ENCODE results near the gene DIAPH3.
"Not testable (repeated sequence)": the region's sequence is repeated elsewhere in the genome, so short reads cannot be mapped to it uniquely, and the experiment has no call there.

The DIAPH3 gene

GRCh38 chr13:60163478-60164233 lies at the start of gene DIAPH3:
Gene DIAPH3 (minus strand): TSS chr13:60163928. CDS start chr13:60163766, 162 bp downstream.
- peak; percentile 98 for DNase-seq (ENCODE audit: low read depth, low spot score)

- no peak for DNase-seq (ENCODE audit: low read depth, low spot score)
Observed at GRCh38 chr13:60213236-60213744, 49.6 kb upstream of the DIAPH3 start.

GRCh38 chr13:60211548-60211947 lies 47.8 kb upstream of the DIAPH3 start:
- DNase-seq (ENCODE audit: low read depth, low spot score) = no peak

- DNase-seq (ENCODE audit: low read depth, low spot score) = no peak
Observed at GRCh38 chr13:60210510-60211330, 47.0 kb upstream of the DIAPH3 start.

- not testable (repeated sequence) for DNase-seq (ENCODE audit: low read depth, low spot score)
Observed at GRCh38 chr13:60205499-60205898, 41.8 kb upstream of the DIAPH3 start.

GRCh38 chr13:60201286-60201685 lies 37.6 kb upstream of the DIAPH3 start:
- no peak for DNase-seq (ENCODE audit: low read depth, low spot score)

- DNase-seq (ENCODE audit: low read depth, low spot score) = not testable (repeated sequence)
Observed at GRCh38 chr13:60195893-60196292, 32.2 kb upstream of the DIAPH3 start.

- no peak for DNase-seq (ENCODE audit: low read depth, low spot score)
Observed at GRCh38 chr13:60182907-60183306, 19.2 kb upstream of the DIAPH3 start.

- no peak for DNase-seq (ENCODE audit: low read depth, low spot score)
Observed at GRCh38 chr13:60178327-60178726, 14.6 kb upstream of the DIAPH3 start.

- DNase-seq (ENCODE audit: low read depth, low spot score) = no peak
Observed at GRCh38 chr13:60175571-60175970, 11.8 kb upstream of the DIAPH3 start.

GRCh38 chr13:60174113-60174512 lies 10.4 kb upstream of the DIAPH3 start:
- DNase-seq (ENCODE audit: low read depth, low spot score) = no peak

- no peak for DNase-seq (ENCODE audit: low read depth, low spot score)
Observed at GRCh38 chr13:60172111-60172510, 8.4 kb upstream of the DIAPH3 start.

GRCh38 chr13:60170414-60170813 lies 6.7 kb upstream of the DIAPH3 start:
- DNase-seq (ENCODE audit: low read depth, low spot score) = no peak

- no peak for DNase-seq (ENCODE audit: low read depth, low spot score)
Observed at GRCh38 chr13:60169239-60170031, 5.7 kb upstream of the DIAPH3 start.

- DNase-seq (ENCODE audit: low read depth, low spot score) = peak; percentile 80
Observed at GRCh38 chr13:60167121-60167520, 3.4 kb upstream of the DIAPH3 start.

- peak; percentile 19 for DNase-seq (ENCODE audit: low read depth, low spot score)
Observed at GRCh38 chr13:60165391-60166099, 1.8 kb upstream of the DIAPH3 start.

- peak; percentile 43 for DNase-seq (ENCODE audit: low read depth, low spot score)
Observed at GRCh38 chr13:60164234-60164889, 634 bp upstream of the DIAPH3 start.

GRCh38 chr13:60162096-60162495 lies 1.6 kb downstream of the DIAPH3 start:
- DNase-seq (ENCODE audit: low read depth, low spot score) = no peak

GRCh38 chr13:60158321-60158801 lies 5.4 kb downstream of the DIAPH3 start:
- DNase-seq (ENCODE audit: low read depth, low spot score) = peak; percentile 26

GRCh38 chr13:60155978-60156377 lies 7.8 kb downstream of the DIAPH3 start:
- no peak for DNase-seq (ENCODE audit: low read depth, low spot score)
